Liver (tissue), 9 donors: ENCODE data around the gene ZNF284. TPM values are rescaled to one million over a fixed set of nuclear protein-coding genes. Genes with fewer than 3 reads are reported as not detected.

Experiments used
- DNase-seq: peaks from one replicate; pipeline ENCODE4 v3.0.0-alpha.2; 2017; ENCODE audit warnings: low spot score
- H3K27ac ChIP-seq, 2 donors: one replicate each; pipeline ENCODE4 v1.7.0; 2013; ENCODE audit warnings: inconsistent platforms in 2 of 2, low read length in 2 of 2, control low read depth in 1 of 2, low read depth in 1 of 2, mild to moderate bottlenecking in 1 of 2
- H3K27me3 ChIP-seq, 4 donors: one replicate each; pipeline versions ENCODE4 v1.6.1 to v1.7.0; 2013; ENCODE audit warnings: low read length in 3 of 4, inconsistent platforms in 1 of 4, mild to moderate bottlenecking in 1 of 4, moderate library complexity in 1 of 4; ENCODE audit not compliant: control insufficient read depth in 4 of 4, insufficient read depth in 4 of 4
- H3K36me3 ChIP-seq, 4 donors: one replicate each; pipeline versions ENCODE4 v1.6.1 to v1.7.0; 2013; ENCODE audit warnings: low read length in 3 of 4, mild to moderate bottlenecking in 3 of 4, low read depth in 1 of 4, moderate library complexity in 1 of 4; ENCODE audit not compliant: control insufficient read depth in 4 of 4, insufficient read depth in 3 of 4
- H3K4me1 ChIP-seq, 4 donors: one replicate each; pipeline versions ENCODE4 v1.6.1 to v1.7.0; 2013; ENCODE audit warnings: low read length in 3 of 4, mild to moderate bottlenecking in 3 of 4, moderate library complexity in 1 of 4; ENCODE audit not compliant: control insufficient read depth in 4 of 4, insufficient read depth in 4 of 4
- H3K4me3 ChIP-seq, 3 donors: one replicate each; pipeline versions ENCODE4 v1.6.1 to v1.7.0; 2013; ENCODE audit warnings: low read length in 3 of 3, control low read depth in 1 of 3, low read depth in 1 of 3, mild to moderate bottlenecking in 1 of 3
- H3K9ac ChIP-seq, 2 donors: one replicate each; pipeline ENCODE4 v1.7.0; 2013; ENCODE audit warnings: low read length in 2 of 2, mild to moderate bottlenecking in 2 of 2, moderate library complexity in 2 of 2, control low read depth in 1 of 2, low read depth in 1 of 2
- H3K9me3 ChIP-seq, 4 donors: one replicate each; pipeline versions ENCODE4 v1.6.1 to v1.7.0; 2013; ENCODE audit warnings: low read length in 3 of 4; ENCODE audit not compliant: control insufficient read depth in 4 of 4
- EGR1 ChIP-seq, 2 donors: IDR thresholded peaks; 2 replicates each; pipeline ENCODE4 v1.6.1; 2016 to 2018; ENCODE audit warnings: antibody characterized with exemption in 2 of 2, low read depth in 2 of 2
- FOXA1 ChIP-seq: IDR thresholded peaks from 2 replicates; pipeline ENCODE4 v1.6.1; 2016; ENCODE audit warnings: antibody characterized with exemption
- FOXA2 ChIP-seq: IDR thresholded peaks from 2 replicates; pipeline ENCODE4 v1.6.1; 2016; ENCODE audit warnings: antibody characterized with exemption
- GABPA ChIP-seq, 2 donors: IDR thresholded peaks in 1 of 2; conservative IDR thresholded peaks in 1 of 2; 2 replicates each; pipeline ENCODE4 v1.6.1; 2016; ENCODE audit warnings: antibody characterized with exemption in 2 of 2, mild to moderate bottlenecking in 1 of 2, moderate library complexity in 1 of 2
- HNF4A ChIP-seq, 2 donors: conservative IDR thresholded peaks; 2 replicates each; pipeline ENCODE4 v1.6.1; 2016; ENCODE audit warnings: antibody characterized with exemption in 2 of 2, mild to moderate bottlenecking in 2 of 2
- HNF4G ChIP-seq: IDR thresholded peaks from 2 replicates; pipeline ENCODE4 v1.6.1; 2016; ENCODE audit warnings: antibody characterized with exemption
- JUND ChIP-seq, 2 donors: IDR thresholded peaks; 2 replicates each; pipeline ENCODE4 v1.6.1; 2016; ENCODE audit warnings: antibody characterized with exemption in 2 of 2
- NR2F2 ChIP-seq: IDR thresholded peaks from 2 replicates; pipeline ENCODE4 v1.6.1; 2016; ENCODE audit warnings: antibody characterized with exemption
- RAD21 ChIP-seq, 2 donors: IDR thresholded peaks; 2 replicates each; pipeline ENCODE4 v1.6.1; 2016; ENCODE audit warnings: antibody characterized with exemption in 2 of 2, mild to moderate bottlenecking in 2 of 2
- RXRA ChIP-seq, 2 donors: IDR thresholded peaks; 2 replicates each; pipeline ENCODE4 v1.6.1; 2017 to 2018; ENCODE audit warnings: antibody characterized with exemption in 2 of 2, mild to moderate bottlenecking in 1 of 2
- SP1 ChIP-seq: IDR thresholded peaks from 2 replicates; pipeline ENCODE4 v1.6.1; 2018; ENCODE audit warnings: antibody characterized with exemption, mild to moderate bottlenecking
- TAF1 ChIP-seq: conservative IDR thresholded peaks from 2 replicates; pipeline ENCODE4 v1.6.1; 2016; ENCODE audit warnings: antibody characterized with exemption, mild to moderate bottlenecking
- YY1 ChIP-seq: IDR thresholded peaks from 2 replicates; pipeline ENCODE4 v1.6.1; 2016; ENCODE audit warnings: antibody characterized with exemption, mild to moderate bottlenecking
- WGBS: extraction: QIAGEN DNeasy Blood & Tissue Kit; methylation state at CpG from one replicate; pipeline ENCODE4 v1.1.7; 2013; 5-methylcytosine and 5-hydroxymethylcytosine counted together
- polyA plus RNA-seq, 2 donors: library from polyadenylated mRNA; stranded (reverse) in 1 of 2; unstranded in 1 of 2; fragments of 200-250 nt in 1 of 2; fragments of >200 nt in 1 of 2; fragmentation: Nextera tagmentation in 1 of 2; extraction: Ambion mirVana in 1 of 2; gene quantifications; one replicate each; pipeline versions ENCODE4 v1.2.1 to v1.2.3, GENCODE V29; 2013 to 2015
- total RNA-seq, 2 donors: library from RNA; depleted of rRNA; stranded (reverse); fragments of >200 nt; gene quantifications; one replicate each; pipeline ENCODE4 v1.2.3, GENCODE V29; 2014
- TF ChIP-seq, protein P1 (sequence below): IDR thresholded peaks from 2 replicates; pipeline ENCODE4 v1.6.1; 2016; ENCODE audit warnings: antibody characterized with exemption
- TF ChIP-seq, protein P2 (sequence below): fragments of 150-350 bp; IDR thresholded peaks from 2 replicates; pipeline ENCODE4 v1.5.1; 2017; ENCODE audit warnings: improper control_type of control experiment, low read depth, low read length; ENCODE audit not compliant: missing input control
- TF ChIP-seq, protein P3 (sequence below): IDR thresholded peaks from 2 replicates; pipeline ENCODE4 v1.6.1; 2016; ENCODE audit warnings: antibody characterized with exemption
- TF ChIP-seq, protein P4 (sequence below): IDR thresholded peaks from 2 replicates; pipeline ENCODE4 v1.6.1; 2016; ENCODE audit warnings: antibody characterized with exemption, mild to moderate bottlenecking
- TF ChIP-seq, protein P5 (sequence below): IDR thresholded peaks from 2 replicates; pipeline ENCODE4 v1.6.1; 2016; ENCODE audit warnings: antibody characterized with exemption
- donor health status: healthy.
- donor health status: healthy.
- donor health status: healthy.
- donor health status: healthy.
- donor health status: healthy.

ZNF284 gene
- total and polyA plus RNA-seq, 4 donors: 0.32 to 1.0 (median 0.61) TPM

DNA sequence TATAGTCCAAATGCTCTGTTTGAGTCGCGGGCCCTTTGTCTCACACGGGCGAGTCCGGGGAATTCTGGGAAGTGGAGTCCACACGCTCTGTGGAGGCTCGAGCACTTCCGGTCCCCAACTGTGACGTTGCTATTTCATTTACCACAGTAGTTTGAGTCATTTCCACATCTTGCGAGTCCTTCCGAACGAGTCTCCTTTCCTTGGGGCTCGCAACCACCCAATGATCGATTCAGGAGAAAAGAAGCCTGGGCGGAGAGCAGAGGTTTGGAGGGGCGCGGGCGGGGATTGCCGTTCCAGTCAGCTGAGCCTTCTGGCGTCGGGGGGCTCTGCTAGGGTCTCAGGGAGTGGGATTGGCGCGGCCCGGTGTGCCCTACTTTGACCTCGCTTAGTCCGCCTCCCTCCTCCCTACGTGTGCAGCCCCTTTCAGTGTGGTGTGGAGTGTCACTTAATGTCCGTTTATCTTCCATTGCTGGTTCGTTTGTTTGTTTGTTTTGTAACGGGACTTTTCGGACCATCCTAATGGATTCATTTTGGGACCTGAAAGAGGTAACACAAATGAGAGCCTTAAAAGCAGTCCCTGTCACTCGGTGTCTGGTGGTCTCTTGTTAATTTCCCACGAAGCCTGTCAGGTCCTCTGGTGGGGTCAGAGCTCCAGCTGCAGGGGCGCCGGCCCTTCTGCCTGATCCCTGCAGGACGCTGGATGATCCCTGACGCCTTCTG, 46.6 kb upstream of the ZNF284 start, which contains the start of gene ZNF222:
Gene ZNF222 (plus strand): TSS at position 163 of the 720 bp plus-strand sequence. CDS start 58 bp downstream, at position 221.
- H3K4me1 ChIP-seq: peaks cover 0 to 11% (median 7%) of the 10 kb centered on the region in 4 donors
- peaks cover 12 to 59% (median 34%) of the 10 kb centered on the region in 4 donors for H3K9me3 ChIP-seq
- H3K4me3 ChIP-seq: peak within 1 kb of the TSS; percentile 83 to 96 (median 92)
- peaks cover 0 to 5% (median 0%) of the 10 kb centered on the region in 4 donors for H3K27me3 ChIP-seq
- TF ChIP-seq TAF1: no peak
- no peak for TF ChIP-seq EGR1 (IDR thresholded peaks at IDR 0.05; ENCODE audit: low read depth in 2 of 2)
- TF ChIP-seq RAD21 (IDR thresholded peaks at IDR 0.05): peak in 1 of 2 donors; percentile 19
- TF ChIP-seq HNF4A (conservative IDR thresholded peaks at IDR 0.05): peak in 1 of 2 donors; percentile 37
- peak; percentile 57 for TF ChIP-seq YY1
- TF ChIP-seq GABPA (IDR thresholded peaks at IDR 0.05 in 1 of 2, conservative IDR thresholded peaks at IDR 0.05 in 1 of 2): peak; percentile 81 to 95
- TF ChIP-seq SP1: no peak
- TF ChIP-seq, protein P1, sequence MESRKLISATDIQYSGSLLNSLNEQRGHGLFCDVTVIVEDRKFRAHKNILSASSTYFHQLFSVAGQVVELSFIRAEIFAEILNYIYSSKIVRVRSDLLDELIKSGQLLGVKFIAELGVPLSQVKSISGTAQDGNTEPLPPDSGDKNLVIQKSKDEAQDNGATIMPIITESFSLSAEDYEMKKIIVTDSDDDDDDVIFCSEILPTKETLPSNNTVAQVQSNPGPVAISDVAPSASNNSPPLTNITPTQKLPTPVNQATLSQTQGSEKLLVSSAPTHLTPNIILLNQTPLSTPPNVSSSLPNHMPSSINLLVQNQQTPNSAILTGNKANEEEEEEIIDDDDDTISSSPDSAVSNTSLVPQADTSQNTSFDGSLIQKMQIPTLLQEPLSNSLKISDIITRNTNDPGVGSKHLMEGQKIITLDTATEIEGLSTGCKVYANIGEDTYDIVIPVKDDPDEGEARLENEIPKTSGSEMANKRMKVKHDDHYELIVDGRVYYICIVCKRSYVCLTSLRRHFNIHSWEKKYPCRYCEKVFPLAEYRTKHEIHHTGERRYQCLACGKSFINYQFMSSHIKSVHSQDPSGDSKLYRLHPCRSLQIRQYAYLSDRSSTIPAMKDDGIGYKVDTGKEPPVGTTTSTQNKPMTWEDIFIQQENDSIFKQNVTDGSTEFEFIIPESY: peak; percentile 64
- H3K9ac ChIP-seq: peak within 1 kb of the TSS; percentile 32 to 43
- H3K36me3 ChIP-seq: peaks cover 7 to 38% (median 37%) of the 10 kb centered on the region in 4 donors
- no peak within 1 kb of the TSS for H3K27ac ChIP-seq
- peak; percentile 76 for DNase-seq
- WGBS: 1% methylated on average over 37 of the region's 37 CpGs

DNA sequence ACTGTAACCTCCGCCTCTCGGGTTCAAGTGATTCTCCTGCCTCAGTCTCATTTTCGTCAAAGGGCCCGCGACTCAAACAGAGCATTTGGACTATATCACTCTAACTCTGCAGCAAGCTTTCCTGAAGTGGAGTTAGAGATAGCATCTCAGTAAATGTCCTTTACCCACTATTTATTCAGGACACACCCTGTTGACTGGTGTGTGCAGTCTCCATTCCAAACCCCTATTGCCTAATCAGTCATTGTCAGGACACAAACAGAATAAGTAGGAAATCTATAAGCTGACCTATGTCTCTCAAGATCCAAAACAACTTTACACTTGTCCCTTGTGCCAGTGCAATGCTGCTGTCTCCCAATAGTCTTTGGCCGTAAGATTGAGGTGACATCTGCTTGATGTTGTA, 45.3 kb upstream of the ZNF284 start:
- Histone ChIP-seq H3K36me3 (peaks cover 14 to 51% (median 49%) of the 10 kb centered on the region in 4 donors), H3K27me3 (no peaks in the 10 kb centered on the region), H3K9me3 (peaks cover 18 to 63% (median 44%) of the 10 kb centered on the region in 4 donors), H3K4me3 (peak overlapping the region in 2 of 3 donors; percentile 50 to 56), H3K9ac (no peak overlapping the region), H3K27ac (no peak overlapping the region), H3K4me1 (peaks cover 0 to 11% (median 7%) of the 10 kb centered on the region in 4 donors)
- no peak for TF ChIP-seq JUND (IDR thresholded peaks at IDR 0.05)
- no peak for TF ChIP-seq SP1
- no peak for TF ChIP-seq RXRA (IDR thresholded peaks at IDR 0.05)
- TF ChIP-seq NR2F2: no peak
- TF ChIP-seq, protein P2, sequence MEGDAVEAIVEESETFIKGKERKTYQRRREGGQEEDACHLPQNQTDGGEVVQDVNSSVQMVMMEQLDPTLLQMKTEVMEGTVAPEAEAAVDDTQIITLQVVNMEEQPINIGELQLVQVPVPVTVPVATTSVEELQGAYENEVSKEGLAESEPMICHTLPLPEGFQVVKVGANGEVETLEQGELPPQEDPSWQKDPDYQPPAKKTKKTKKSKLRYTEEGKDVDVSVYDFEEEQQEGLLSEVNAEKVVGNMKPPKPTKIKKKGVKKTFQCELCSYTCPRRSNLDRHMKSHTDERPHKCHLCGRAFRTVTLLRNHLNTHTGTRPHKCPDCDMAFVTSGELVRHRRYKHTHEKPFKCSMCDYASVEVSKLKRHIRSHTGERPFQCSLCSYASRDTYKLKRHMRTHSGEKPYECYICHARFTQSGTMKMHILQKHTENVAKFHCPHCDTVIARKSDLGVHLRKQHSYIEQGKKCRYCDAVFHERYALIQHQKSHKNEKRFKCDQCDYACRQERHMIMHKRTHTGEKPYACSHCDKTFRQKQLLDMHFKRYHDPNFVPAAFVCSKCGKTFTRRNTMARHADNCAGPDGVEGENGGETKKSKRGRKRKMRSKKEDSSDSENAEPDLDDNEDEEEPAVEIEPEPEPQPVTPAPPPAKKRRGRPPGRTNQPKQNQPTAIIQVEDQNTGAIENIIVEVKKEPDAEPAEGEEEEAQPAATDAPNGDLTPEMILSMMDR: no peak
- TF ChIP-seq, protein P1: no peak
- no peak for TF ChIP-seq FOXA2
- TF ChIP-seq HNF4G: no peak
- TF ChIP-seq HNF4A (conservative IDR thresholded peaks at IDR 0.05): no peak
- TF ChIP-seq, protein P3, sequence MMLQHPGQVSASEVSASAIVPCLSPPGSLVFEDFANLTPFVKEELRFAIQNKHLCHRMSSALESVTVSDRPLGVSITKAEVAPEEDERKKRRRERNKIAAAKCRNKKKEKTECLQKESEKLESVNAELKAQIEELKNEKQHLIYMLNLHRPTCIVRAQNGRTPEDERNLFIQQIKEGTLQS: no peak
- TF ChIP-seq YY1: no peak
- TF ChIP-seq GABPA (IDR thresholded peaks at IDR 0.05 in 1 of 2, conservative IDR thresholded peaks at IDR 0.05 in 1 of 2): no peak
- TF ChIP-seq, protein P4, sequence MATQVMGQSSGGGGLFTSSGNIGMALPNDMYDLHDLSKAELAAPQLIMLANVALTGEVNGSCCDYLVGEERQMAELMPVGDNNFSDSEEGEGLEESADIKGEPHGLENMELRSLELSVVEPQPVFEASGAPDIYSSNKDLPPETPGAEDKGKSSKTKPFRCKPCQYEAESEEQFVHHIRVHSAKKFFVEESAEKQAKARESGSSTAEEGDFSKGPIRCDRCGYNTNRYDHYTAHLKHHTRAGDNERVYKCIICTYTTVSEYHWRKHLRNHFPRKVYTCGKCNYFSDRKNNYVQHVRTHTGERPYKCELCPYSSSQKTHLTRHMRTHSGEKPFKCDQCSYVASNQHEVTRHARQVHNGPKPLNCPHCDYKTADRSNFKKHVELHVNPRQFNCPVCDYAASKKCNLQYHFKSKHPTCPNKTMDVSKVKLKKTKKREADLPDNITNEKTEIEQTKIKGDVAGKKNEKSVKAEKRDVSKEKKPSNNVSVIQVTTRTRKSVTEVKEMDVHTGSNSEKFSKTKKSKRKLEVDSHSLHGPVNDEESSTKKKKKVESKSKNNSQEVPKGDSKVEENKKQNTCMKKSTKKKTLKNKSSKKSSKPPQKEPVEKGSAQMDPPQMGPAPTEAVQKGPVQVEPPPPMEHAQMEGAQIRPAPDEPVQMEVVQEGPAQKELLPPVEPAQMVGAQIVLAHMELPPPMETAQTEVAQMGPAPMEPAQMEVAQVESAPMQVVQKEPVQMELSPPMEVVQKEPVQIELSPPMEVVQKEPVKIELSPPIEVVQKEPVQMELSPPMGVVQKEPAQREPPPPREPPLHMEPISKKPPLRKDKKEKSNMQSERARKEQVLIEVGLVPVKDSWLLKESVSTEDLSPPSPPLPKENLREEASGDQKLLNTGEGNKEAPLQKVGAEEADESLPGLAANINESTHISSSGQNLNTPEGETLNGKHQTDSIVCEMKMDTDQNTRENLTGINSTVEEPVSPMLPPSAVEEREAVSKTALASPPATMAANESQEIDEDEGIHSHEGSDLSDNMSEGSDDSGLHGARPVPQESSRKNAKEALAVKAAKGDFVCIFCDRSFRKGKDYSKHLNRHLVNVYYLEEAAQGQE: no peak
- TF ChIP-seq, protein P5, sequence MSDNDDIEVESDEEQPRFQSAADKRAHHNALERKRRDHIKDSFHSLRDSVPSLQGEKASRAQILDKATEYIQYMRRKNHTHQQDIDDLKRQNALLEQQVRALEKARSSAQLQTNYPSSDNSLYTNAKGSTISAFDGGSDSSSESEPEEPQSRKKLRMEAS: no peak
- TF ChIP-seq FOXA1: no peak
- TF ChIP-seq TAF1: no peak
- TF ChIP-seq RAD21 (IDR thresholded peaks at IDR 0.05): no peak
- no peak for TF ChIP-seq EGR1 (IDR thresholded peaks at IDR 0.05; ENCODE audit: low read depth in 2 of 2)
- DNase-seq: no peak
- 98% methylated on average over 6 of the region's 6 CpGs for WGBS
